Prostate gland (tissue), 2 donors: ENCODE measurements around the gene WASF1.

Experiments used
- POLR2A ChIP-seq: fragments of 450-650 bp; IDR thresholded peaks from one replicate; pipeline ENCODE4 v1.6.1; 2016; ENCODE audit warnings: antibody characterized with exemption, mild to moderate bottlenecking
- POLR2AphosphoS5 ChIP-seq: sonication (generic); formaldehyde crosslinking; IDR thresholded peaks from one replicate; pipeline ENCODE4 v1.6.1; 2017; ENCODE audit warnings: antibody characterized with exemption
- TF ChIP-seq, protein P1 (sequence below), 4 experiments: fragments of 200-600 bp in 2 of 4; fragments of 450-650 bp in 2 of 4; sonication (generic) in 2 of 4; IDR thresholded peaks; 1 replicate in 3 of 4; 2 replicates in 1 of 4; pipeline ENCODE4 v1.5.1; 2016 to 2019; ENCODE audit warnings: antibody characterized with exemption in 4 of 4, mild to moderate bottlenecking in 2 of 4, moderate library complexity in 2 of 4

DNA sequence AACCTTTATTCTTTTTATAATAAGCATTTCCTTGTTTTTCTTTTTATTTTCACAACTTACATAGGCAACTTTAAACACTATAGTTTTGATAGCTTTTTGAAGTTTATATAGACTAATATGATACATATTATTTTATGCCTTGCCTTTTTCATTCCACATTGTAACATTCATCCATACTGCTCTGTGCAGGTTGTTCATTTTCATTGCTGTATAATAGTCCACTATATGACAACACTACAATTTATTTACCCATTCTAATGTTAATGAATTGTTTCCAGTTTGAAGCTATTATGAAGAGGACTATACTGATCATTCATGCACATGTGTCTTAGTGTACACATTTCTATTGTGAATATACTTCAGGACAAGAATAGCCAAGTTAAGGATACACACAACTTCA lies 49.1 kb downstream of the WASF1 start:
- TF ChIP-seq POLR2A (no peak), POLR2AphosphoS5 (no peak)
- TF ChIP-seq, protein P1, sequence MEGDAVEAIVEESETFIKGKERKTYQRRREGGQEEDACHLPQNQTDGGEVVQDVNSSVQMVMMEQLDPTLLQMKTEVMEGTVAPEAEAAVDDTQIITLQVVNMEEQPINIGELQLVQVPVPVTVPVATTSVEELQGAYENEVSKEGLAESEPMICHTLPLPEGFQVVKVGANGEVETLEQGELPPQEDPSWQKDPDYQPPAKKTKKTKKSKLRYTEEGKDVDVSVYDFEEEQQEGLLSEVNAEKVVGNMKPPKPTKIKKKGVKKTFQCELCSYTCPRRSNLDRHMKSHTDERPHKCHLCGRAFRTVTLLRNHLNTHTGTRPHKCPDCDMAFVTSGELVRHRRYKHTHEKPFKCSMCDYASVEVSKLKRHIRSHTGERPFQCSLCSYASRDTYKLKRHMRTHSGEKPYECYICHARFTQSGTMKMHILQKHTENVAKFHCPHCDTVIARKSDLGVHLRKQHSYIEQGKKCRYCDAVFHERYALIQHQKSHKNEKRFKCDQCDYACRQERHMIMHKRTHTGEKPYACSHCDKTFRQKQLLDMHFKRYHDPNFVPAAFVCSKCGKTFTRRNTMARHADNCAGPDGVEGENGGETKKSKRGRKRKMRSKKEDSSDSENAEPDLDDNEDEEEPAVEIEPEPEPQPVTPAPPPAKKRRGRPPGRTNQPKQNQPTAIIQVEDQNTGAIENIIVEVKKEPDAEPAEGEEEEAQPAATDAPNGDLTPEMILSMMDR (IDR thresholded peaks at IDR 0.05) = no peak
